IPS-NIHi7 (cell line): ENCODE measurements around the gene MGAT4A.
"Not testable (repeated sequence)": the region's sequence is repeated elsewhere in the genome, so short reads cannot be mapped to it uniquely, and the experiment has no call there.

Experiments used
- DNase-seq: peaks from one replicate; pipeline ENCODE4 v3.0.0; 2012; ENCODE audit warnings: mixed read lengths; ENCODE audit errors: extremely low spot score

The MGAT4A gene

DNA sequence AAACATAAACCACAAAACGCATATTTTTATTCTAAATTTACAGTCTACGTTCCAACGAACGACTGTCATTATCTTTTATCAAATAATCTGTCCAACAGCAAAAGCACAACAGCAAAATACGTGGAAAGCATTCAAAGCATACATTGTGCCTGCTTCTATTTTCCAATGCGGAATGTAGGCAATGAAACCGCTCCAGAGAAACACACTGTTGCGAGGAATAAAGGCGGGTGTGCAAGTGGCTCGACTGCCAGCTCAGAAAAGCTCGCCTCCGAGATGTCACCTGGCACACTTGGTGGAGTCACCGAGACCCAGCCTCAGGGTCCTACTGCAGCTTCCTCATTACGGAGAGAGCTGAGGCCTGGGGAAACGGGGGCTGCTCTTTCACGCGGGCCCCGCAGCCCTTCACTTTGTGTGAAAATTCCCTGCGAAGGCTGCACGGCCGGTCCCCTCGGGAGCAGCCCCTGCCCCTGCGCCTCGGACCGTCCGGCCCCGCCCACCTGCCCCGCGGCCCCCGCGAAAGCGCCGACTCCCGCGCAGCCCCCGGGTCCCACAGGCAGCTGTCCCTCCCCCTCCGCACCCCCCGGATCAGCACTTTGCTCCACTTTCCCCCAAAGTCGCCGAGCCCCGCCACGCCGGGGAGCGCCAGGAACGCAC is 752 bp downstream of the MGAT4A start:
- peak; percentile 39 for DNase-seq

DNA sequence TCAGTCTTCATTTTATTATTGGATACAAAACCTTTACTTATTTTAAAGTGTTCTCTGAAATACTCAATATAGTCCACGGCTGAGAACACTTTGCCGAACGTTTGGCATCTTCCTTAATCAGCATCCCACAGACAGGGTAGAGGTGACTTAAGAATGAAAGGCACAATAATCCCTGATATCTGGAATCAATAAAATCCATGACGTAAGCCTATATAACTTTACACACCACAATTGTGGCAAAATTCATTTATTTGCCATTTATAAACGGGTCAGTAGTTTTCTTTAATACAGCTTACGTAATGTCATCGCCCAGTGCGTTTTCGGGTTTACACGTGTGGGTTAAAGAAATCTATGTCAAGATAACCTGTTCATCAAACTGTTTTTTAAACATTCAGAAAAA is 1.3 kb downstream of the MGAT4A start:
- no peak for DNase-seq

DNA sequence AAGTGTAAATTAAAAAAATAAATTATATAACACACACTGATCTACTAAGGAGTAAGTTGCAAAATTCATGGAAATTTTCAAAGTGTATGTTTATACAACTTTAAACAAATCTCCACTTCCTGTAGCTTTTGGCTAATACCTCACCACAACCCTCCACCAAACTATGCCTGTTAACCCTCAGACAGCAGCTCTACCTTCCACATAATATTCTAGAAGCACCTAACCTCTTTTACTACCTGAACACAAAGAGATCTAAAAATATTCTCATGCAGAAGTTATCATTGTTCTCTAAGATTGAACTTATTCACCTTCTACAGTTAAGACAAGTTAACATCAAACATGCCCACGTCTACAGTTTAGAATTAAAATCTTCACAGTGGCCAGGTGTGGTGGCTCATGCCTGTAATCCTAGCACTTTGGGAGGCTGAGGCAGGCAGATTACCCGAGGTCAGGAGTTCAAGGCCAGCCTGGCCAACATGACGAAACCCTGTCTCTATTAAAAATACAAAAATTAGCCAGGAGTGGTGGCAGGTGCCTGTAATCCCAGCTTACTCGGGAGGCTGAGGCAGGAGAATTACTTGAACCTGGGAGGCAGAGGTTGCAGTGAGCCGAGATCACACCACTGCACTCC is 2.7 kb downstream of the MGAT4A start:
- DNase-seq: not testable (repeated sequence)

DNA sequence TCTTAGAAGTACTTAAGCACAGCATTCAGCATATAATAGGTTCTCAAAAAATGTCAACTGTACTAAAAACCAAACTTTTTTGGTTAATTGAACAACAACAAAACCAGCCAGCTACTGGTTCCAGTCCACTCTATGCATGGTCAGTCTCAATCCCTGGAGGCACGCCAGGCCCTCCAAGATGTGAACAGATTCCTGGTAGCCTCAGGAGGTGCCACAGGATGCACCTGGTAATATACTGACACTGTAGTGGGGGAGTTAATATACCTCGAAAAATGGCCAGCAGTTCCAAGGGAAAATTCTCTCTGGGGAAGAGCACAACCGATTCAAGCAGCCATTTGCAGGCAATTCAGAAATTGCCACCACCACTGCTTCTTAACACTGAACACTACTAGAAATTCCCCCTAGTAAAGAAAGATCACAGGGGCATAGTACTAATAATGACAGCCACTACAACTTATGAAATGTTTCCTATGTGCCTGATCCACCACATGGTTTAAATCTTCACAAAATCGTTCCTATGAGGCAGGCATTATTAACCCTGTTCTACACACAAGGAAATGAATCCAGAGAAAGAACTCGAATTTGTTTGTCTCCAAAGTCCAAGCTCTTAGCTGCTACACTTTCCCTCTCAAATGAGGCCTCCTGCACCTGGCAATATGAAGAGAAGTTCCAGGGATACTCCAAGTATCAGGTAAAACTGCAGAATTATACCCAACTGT is 3.4 kb downstream of the MGAT4A start:
- no peak for DNase-seq

DNA sequence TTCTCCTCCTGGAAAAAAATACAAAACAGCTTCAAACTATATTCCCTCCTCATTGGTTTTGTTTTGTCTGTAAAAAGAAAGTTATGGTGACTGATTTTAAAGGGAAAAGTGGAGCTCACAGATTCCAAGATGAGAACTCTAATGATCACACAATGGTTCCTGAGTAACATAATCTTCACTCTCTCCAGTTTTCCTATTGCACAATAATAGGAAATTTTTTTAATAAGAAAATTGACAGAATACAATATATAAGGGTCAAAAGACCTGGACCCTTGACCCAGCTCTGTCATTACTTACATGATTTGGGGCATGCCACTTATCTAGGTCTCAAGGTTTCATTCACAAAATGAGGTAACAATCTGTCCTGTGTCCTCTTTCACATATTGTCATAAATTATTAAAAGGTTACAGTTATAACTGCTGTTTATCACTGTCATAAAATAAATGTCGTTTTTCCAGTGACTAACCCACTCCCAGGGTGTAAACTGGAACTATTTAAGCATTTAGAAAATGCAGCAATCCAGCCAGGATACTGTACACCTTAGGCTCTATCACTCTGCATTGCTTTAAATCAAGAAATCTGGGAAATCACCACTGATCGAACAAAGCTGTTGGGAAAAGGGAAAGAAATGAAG is 4.1 kb downstream of the MGAT4A start:
- no peak for DNase-seq

DNA sequence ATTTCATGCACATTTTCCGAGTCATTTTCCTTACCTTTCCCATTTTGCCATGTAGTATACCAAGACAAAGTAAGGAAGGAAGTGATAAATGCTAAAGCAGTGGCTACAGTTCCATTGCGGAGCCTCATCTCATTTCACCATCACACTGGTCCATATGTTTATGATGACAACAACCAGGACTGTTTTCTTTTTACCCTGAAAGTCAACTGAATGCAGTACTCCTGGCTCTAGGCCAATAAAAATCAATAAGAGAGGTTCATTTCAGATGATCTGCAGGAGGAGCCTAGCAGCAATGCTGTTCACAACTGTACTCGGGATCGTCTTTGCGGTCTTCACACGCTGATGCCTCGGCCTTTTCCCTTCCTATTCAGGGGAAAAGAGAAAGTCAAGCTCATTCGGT is 4.7 kb downstream of the MGAT4A start:
- DNase-seq: no peak

DNA sequence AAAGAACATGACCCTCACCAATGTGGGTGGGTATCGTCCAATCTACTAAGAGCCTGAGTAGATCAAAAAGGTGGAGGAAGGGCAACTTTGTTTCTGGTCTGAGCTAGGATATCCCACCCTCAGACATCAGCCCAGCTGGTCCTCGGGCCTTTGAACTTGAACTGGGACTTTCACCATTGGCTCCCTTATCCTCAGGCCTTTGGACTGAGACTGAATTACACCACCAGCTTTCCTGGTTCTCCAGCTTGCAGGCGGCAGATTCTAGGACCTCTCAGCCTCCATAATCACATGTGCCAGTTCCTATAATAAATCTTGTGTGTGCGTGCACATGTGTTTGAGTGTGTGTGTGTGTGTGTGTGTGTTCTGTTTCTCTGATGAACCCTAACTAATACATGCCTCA is 10.6 kb downstream of the MGAT4A start:
- DNase-seq: no peak

DNA sequence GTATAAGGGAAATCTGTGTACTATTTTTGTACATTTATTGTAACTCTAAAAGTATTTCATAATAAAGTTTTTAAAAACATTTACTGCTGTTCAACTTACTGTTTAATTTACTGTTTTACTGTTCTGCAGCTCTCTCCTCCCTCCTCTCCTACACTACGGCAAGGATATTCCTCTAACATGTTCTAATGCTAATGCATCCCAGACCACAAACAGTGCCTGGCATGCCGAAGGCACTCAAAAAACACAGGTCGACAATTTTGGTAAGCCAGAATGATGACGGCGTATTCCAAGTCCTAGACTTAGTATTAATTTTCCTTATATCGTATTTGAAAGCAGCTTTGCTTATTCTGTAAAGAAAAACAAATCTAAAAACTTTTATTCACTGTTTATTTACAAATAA is 13.3 kb downstream of the MGAT4A start:
- DNase-seq: no peak

DNA sequence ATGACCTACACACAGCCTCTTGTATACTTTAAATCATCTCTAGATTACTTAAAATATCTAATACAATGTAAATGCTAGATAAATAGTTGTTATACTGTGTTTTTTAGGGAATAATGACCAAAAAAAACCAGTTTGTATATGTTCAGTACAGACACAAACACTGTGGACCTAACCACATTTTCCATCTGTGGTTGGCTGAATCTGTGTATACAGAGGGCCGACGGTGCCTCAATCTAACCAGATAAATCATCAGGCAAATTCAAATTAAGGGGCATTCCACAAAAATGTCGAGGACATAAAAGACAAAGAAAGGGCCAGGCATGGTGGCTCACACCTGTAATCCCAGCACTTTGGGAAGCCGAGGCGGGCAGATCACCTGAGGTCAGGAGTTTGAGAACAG is 14.1 kb downstream of the MGAT4A start:
- DNase-seq: no peak

DNA sequence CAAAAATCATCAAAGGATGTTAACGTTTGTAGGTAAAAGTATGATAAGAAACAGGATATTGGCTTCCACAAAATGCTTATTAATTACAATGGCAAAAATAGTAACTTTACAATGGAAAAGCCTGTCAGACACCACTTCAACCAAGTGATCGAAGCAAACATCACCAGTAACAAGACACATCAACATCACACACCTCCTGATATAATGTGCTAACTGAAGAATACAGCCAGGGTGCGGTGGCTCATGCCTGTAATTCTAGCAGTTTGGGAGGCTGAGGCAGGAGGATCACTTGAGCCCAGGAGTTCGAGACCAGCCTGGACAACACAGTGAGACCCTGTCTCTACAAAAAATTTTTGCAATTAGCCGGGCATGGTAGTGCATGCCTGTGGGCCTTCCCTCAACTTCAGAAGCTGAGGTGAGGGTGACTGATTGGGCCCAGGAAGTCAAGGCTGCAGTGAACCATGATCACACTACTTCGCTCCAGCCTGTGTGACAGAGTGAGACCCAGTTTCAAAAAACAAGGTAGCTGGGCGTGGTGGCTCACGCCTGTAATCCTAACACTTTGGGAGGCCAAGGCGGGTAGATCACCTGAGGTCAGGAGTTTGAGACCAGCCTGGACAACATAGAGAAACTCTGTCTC is 15.0 kb downstream of the MGAT4A start:
- DNase-seq: no peak

DNA sequence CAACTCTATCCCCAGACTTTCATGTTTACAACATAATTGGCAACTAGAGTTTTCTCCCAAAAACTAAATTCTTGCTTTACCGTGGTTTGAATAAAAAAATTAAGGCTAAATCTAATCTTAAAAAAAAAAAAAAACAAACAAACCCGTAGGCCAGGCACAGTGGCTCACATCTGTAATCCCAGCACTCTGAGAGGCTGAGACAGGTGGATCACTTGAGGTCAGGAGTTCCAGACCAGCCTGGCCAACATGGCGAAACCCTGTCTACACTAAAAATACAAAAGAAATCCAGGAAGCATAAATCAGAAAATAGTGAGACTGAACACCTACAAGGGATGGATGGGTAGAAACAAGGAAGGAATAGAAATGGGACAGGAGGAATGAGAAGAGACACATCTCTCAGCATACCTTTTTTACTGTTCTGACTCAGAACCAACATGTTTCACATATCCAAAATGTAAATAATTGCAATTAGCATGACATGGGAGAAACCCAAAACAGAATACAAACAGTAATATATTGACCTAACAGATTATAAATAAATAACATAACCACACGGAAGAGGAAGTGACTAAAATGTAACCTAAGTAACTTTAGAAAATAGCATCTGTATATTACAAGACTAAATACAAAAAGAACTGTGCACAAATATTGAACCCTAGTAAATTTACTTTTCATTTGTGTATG is 17.5 kb downstream of the MGAT4A start:
- no peak for DNase-seq

DNA sequence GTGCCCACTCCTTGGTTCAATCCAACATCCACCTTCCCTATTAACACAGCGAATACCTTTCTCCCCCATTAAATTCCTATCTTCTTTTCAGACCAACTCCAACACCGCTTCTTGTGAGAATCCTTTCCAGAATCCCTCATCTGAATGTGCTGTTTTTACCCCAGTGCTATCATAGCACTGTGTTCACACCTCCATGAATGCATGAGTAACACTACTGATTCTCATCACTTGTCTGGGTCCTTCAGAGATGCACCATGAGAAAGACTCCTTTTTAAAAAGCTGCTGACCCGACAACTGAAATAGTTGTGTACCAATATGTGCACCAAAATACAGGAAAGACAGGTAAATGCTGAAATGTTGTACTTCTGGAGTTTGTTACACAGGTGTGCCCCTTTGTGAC is 18.8 kb downstream of the MGAT4A start:
- DNase-seq: no peak

DNA sequence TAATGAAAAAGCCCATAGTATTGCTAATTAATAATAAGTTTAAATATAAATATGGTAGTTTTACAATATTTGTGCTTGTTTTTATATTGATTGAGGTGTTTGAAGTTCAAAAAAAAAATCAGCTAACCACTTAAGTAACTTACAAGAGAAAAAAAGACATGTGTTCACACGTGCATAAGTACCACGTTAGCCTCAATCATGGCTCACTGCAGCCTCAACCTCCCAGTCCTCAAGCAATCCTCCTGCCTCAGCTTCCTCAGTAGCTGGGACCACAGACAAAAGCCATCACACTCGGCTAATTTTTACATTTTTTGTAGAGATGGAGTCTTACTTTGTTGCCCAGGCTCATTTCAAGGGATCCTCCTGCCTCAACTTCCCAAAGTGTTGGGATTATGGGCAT is 19.4 kb downstream of the MGAT4A start:
- DNase-seq: no peak

DNA sequence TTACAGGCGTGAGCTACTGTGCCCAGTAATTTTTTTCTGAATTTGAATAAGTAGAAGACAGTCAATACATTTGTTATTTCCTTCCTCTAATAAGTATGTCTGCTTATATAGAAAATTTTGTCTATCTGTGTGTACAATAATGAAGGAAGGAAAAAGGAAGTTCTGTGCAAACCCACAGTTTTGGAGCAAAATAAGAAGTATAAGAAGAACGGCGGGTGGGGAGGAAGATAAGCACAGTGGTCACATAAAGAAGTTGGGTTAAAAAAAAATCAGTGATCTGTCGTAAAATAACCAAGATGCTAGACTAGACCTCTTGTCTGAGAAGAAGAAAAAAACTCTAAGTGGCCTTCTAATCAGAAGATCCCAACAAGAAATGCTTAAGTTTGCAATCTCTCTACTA is 20.2 kb downstream of the MGAT4A start:
- no peak for DNase-seq

DNA sequence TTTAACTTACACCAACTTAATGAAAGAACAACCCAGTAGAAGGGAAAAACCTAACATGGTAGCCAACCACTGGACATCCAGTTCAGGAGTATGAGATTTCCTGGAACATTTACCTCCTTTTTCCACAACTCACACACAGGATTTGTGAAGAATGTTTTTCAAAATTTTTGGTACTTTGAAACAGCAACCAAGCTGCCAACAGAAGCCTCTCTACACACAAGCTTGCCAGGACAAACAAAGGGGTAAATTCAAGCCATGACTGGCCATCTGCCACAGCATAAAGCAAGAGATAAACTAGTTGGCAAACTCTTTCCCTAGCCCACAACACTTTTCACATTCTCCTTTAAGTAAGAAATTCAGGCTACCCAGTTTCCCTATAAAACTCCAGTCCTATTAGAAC is 21.4 kb downstream of the MGAT4A start:
- DNase-seq: no peak

DNA sequence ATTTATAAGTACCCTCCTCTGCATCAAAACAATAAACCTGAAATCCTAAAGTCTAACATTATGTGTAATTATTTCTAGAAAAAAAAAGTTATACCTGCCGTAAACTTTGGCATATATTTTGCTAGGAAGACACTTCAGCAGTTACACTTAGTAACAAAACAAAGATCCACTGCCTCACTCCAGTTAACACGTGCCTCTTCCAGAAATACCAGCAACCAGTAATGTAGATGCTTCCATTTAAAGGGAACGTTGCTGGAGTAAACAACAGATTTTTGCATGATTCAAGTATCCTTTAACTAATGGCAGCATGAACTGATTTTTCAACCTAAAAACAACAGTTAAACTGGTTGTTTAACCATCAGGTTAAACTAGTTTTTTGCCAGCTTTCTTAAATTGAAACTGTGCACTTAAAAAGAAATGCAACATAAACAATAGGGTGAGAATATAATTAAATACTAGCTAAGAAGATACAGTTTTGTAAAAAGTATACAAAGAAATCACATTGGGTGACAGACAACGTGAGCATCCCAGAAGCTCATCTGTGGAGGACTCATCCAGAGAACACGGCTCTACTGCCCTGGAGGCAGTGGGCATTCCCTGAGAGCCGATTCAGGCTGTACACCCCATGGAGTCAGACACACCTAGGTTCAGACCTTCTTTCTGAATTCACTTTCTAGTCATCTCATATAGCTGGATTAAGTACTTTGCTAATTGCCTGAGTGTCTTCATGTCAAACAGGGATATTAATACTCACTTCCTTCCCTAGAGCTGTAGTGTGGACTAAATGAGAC is 22.3 kb downstream of the MGAT4A start:
- DNase-seq: no peak

DNA sequence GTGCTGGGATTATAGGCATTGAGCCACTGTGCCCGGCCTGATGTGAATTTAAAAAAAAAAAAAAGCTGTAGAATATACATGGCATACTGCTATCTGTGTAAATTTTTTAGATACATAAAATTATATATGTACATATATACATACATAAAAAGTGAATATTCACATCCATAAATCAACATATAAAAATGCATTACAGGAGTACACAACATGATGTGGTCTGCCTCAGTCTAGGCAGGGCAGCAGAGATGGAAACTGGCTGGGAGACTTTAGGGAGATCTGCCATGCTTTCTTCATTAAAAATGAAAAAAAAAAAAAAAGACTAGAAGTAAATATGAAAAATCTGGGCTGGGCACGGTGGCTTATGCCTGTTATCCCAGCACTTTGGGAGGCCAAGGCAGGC is 24.3 kb downstream of the MGAT4A start:
- no peak for DNase-seq

DNA sequence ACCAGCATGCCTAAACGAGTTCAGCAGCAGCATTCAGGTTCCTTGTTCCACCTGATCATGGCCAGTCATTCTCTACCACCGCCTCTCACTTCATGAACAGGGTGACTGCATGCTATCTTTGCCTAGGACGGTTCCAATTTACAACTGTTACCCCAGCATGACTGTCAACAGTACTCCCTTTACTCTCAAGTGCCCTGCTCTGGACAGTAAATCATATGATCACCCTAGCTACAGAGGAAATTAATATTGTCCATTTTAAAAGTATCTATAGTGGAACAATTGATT is 25.7 kb downstream of the MGAT4A start:
- no peak for DNase-seq

DNA sequence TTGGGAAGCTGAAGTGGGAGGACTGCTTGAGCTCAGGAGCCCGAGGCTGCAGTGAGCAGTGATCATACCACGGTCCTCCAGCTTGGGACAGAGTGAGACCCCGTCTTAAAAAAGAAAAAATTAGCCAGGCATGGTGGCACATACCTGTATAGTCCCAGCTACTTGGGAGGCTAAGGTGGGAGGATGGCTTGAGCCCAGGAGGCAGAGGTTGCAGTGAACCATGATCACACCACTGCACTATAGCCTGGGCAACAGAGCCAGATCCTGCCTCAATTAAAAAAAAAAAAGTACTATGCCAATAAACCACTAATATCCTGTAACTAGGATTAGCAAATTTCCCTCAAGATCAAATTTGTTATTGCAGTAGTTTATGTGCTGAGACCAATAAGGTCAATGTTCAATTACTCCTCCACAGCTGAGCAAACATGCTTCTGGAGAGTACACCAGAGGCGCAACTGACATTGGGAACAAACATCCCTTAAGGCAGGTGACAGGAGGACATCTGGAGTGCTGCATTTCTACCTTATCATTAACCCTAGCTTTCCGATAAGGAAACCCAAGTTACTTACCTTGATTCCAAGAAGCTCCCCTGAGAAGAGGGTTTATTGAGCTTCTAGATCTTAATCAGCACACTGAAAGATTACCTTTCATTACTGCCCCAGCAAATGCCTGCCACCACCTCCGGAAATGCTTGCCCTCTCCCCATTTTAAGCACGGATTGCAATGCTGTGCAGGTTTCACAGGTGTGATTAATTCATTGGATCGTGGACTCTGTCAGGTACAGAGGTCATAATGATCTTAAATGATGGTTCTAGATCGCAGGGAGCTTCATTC is 26.2 kb downstream of the MGAT4A start:
- no peak for DNase-seq

DNA sequence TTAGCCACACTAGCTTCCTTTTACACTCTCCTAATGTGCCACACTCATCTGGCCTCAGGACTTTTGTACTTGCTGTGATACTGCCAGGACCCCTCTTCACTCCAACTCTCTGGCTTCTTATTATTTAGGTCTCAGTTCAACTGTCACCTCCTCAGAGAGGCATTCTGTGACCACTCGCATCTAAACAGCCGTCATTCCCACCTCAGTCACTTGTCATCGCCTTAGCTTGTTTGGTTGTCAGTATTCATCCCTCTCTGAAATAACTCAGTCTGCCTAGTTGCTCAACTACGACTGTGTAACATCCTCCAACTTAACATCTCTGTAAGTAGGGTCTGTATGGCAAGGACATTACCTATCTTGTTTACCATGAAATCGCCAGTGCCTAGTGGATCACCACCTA is 27.2 kb downstream of the MGAT4A start:
- DNase-seq: no peak
